Activated CD8-positive, alpha-beta T cell treated with anti-CD3 and anti-CD28 coated beads, Interleukin-2, amount 10 ng/mL, durations not matched to agents 7 days and 5 days (primary cell): ENCODE data around the gene ATG13. TPM values are rescaled to one million over a fixed set of nuclear protein-coding genes. Genes with fewer than 3 reads are reported as not detected.
"Not testable (repeated sequence)": the region's sequence is repeated elsewhere in the genome, so short reads cannot be mapped to it uniquely, and the experiment has no call there.

ENCODE experiments used
- ATAC-seq: fragments of 150-1000 bp; cut with Tn5 transposase; one replicate; pipeline ENCODE4 v1.10.0; 2021; ENCODE audit warnings: moderate library complexity
- CTCF ChIA-PET: fragments of 350-600 bp; sonication (Branson Sonifier 250); formaldehyde crosslinking; loops from one replicate; lab custom pipeline; 2021; ENCODE audit warnings: antibody characterized with exemption; lab: Charles Lee
- POLR2A ChIA-PET: fragments of 350-600 bp; sonication (Branson Sonifier 250); formaldehyde crosslinking; loops from one replicate; lab custom pipeline; 2021; ENCODE audit warnings: antibody characterized with exemption; lab: Charles Lee
- DNase-seq: peaks from one replicate; pipeline ENCODE4 v3.0.0-alpha.2; 2020
- H3K27ac Mint-ChIP-seq: one replicate; pipeline ENCODE4 v1.8.0; 2021; ENCODE audit warnings: mild to moderate bottlenecking, mixed read lengths
- H3K27me3 Mint-ChIP-seq: one replicate; pipeline ENCODE4 v1.8.0; 2021; ENCODE audit warnings: low read depth, mixed read lengths
- H3K36me3 Mint-ChIP-seq: one replicate; pipeline ENCODE4 v1.8.0; 2021; ENCODE audit warnings: low read depth, mixed read lengths
- H3K4me1 Mint-ChIP-seq: one replicate; pipeline ENCODE4 v1.8.0; 2021; ENCODE audit warnings: low read depth, mixed read lengths
- H3K4me3 Mint-ChIP-seq: one replicate; pipeline ENCODE4 v1.8.0; 2021; ENCODE audit warnings: mild to moderate bottlenecking, mixed read lengths
- H3K9me3 Mint-ChIP-seq: one replicate; pipeline ENCODE4 v1.8.0; 2022; ENCODE audit warnings: mixed read lengths; ENCODE audit not compliant: insufficient read depth
- total RNA-seq, 2 experiments: library from RNA; stranded (reverse); gene quantifications; one replicate each; pipeline ENCODE4 v1.2.3, GENCODE V29; 2021

ATG13 gene
- total RNA-seq, 2 experiments from 2014 or later, result 57.8 to 58.4 TPM

DNA sequence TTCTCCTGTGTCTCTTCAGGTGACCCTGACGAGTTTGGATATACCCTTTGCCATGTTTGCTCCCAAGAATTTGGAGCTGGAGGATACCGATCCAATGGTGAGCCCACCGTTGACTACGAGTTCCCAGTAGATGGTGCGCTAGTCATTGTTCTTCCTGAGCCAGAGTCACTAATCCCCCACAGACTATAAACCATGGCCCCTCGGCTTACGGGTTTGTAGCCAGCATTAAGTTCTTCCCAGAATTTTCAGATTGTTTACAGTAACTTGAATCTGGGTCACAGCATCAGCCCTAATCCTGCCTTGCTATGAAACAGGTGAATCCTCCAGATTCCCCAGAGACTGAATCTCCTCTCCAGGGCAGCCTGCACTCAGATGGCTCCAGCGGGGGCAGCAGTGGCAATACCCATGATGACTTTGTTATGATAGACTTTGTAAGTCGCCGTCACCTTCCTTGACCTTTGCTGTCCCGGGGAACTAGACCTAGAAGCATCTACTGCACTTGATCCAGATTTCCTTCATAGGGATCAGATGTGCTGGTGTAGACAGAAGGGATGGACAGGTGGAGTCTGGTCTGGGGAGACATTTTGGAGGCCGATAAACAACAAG is 51.2 kb downstream of the ATG13 start:
- H3K4me3 Mint-ChIP-seq, result no peak overlapping the region
- CTCF ChIA-PET, result interaction anchor here (0.9 to 3.0 kb wide), 2 partner anchors 12 to 32 kb away, joined by 3 to 22 read pairs; partner anchors contain the start of genes ARHGAP1 and ZNF408
- POLR2A ChIA-PET, result interaction anchor here (2.1 kb wide), 1 partner anchor 32 kb away, joined by 4 read pairs; the partner anchor contains the start of genes ARHGAP1 and ZNF408
- H3K4me1 Mint-ChIP-seq, result peaks cover 40% of the 10 kb centered on the region
- peak overlapping the region; percentile 14 for H3K27ac Mint-ChIP-seq
- H3K36me3 Mint-ChIP-seq, result peaks cover 62% of the 10 kb centered on the region
- no peaks in the 10 kb centered on the region for H3K9me3 Mint-ChIP-seq
- ATAC-seq (no peak), DNase-seq (no peak)
- no peaks in the 10 kb centered on the region for H3K27me3 Mint-ChIP-seq

DNA sequence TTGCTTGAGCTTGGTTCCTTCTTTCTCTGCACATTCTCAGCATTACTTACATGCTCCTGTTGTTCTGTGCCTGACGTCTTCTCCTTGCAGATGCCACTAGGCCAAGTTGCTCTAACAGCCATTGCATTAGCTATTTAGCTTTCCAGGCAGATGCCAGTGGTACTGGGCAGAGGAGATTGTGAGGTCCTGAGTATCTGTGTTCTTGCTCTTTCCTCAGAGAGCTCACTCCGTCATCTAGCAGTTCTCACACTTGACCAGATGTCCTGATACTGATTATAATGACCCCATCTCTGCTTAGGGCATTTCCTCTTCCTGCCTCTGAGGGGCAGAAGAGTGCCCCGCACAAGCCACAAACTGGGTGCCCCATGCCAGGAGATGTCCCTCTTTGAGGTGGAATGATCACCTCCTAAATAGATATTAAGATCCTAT is 52.4 kb downstream of the ATG13 start:
- ChIA-PET POLR2A (interaction anchor here (2.1 kb wide), 1 partner anchor 31 kb away, joined by 4 read pairs; the partner anchor contains the start of genes ARHGAP1 and ZNF408), CTCF (interaction anchor here (0.8 to 3.0 kb wide), 6 partner anchors 13 to 31 kb away, joined by 3 to 22 read pairs (median 4); partner anchors contain the start of genes ARHGAP1 and ZNF408)
- H3K27ac Mint-ChIP-seq, result peak overlapping the region; percentile 77
- H3K4me3 Mint-ChIP-seq, result no peak overlapping the region
- H3K36me3 Mint-ChIP-seq, result peaks cover 61% of the 10 kb centered on the region
- peaks cover 50% of the 10 kb centered on the region for H3K4me1 Mint-ChIP-seq
- H3K27me3 Mint-ChIP-seq, result no peaks in the 10 kb centered on the region
- ATAC-seq, result no peak
- no peak for DNase-seq
- no peaks in the 10 kb centered on the region for H3K9me3 Mint-ChIP-seq

DNA sequence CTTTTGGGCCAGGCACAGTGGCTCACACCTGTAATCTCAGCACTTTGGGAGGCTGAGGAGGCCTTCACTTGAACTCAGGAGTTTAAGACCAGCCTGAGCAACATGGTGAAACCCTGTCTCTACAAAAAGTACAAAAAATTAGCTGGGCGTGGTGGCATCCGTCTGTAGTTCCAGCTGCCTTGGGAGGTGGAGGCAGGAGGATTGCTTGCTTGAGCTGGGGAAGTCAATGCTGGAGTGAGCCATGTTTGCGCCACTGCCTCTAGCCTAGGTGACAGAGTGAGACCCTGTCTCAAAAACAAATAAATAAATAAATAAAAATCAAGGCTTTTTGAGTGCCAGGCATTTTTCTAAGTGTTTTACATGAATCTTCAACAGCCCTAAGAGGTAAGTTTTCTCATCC is 53.2 kb downstream of the ATG13 start:
- not testable (repeated sequence) for DNase-seq, H3K9me3 Mint-ChIP-seq, H3K27me3 Mint-ChIP-seq
- peak; percentile 6 for ATAC-seq
- Mint-ChIP-seq H3K4me1 (peaks cover 58% of the 10 kb centered on the region), H3K36me3 (peaks cover 62% of the 10 kb centered on the region), H3K4me3 (peak overlapping the region; percentile 61), H3K27ac (peak overlapping the region; percentile 92)
- CTCF ChIA-PET, result interaction anchor here (0.6 to 3.0 kb wide), 14 partner anchors 16 to 588 kb away, joined by 3 to 22 read pairs (median 4); partner anchors contain the start of genes ARHGAP1, ATG13, HARBI1 and ZNF408
- POLR2A ChIA-PET, result interaction anchor here (0.9 to 2.4 kb wide), 7 partner anchors 25 to 77 kb away, joined by 3 to 17 read pairs (median 4); partner anchors contain the start of genes AMBRA1, ARHGAP1 and ZNF408

DNA sequence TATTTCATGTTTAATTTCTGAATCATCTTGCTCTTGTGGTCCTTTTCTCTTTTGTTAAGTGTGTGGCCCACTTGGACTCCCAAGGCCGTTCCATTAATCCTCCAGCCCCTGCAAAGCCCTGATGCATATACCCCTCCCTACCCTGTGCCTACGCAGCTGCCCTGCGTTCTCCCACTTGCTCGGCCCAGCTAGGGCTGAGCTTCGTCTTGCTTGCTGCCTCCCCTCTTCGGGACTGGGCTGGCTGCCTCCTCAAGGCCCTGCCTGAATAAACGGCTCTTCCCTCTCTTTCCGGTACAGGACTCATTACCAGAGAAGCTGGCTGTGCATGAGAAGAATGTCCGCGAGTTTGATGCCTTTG is 54.6 kb downstream of the ATG13 start:
- DNase-seq, result no peak
- H3K9me3 Mint-ChIP-seq, result no peaks in the 10 kb centered on the region

DNA sequence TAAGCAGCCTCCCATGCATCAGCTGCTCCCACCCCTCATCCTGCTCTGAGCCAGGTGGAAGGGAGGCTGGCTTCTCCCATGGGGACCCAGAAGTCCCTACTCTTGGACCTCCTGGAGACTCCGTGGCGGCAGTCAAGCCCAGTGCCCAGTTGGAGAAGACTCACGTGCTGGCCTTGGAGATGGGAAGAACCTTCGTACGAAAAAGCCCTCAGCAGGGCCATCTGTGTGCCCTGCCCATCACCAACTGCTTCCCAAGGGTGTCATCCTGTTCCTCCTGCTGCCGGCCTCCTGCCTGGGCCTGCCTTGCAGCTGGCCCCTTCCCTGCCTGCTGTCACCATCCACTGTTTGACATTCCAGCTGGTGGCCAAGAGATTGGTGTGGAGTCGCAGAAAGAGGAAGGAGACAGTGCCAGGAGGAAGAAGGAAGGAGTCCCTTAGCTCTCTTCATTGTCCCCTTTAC is 55.1 kb downstream of the ATG13 start:
- Mint-ChIP-seq H3K27me3 (no peaks in the 10 kb centered on the region), H3K36me3 (peaks cover 62% of the 10 kb centered on the region), H3K4me3 (no peak overlapping the region), H3K4me1 (peaks cover 73% of the 10 kb centered on the region), H3K9me3 (no peaks in the 10 kb centered on the region), H3K27ac (peak overlapping the region; percentile 92)
- no peak for DNase-seq
- no peak for ATAC-seq
- ChIA-PET CTCF (interaction anchor here (1.7 kb wide), 1 partner anchor 112 kb away, joined by 7 read pairs; no protein-coding TSS in a partner anchor), POLR2A (interaction anchor here (1.4 to 2.4 kb wide), 2 partner anchors 14 to 28 kb away, joined by 3 to 17 read pairs; partner anchors contain the start of genes ARHGAP1 and ZNF408)

More for the DNA sequence above, 54.6 kb downstream of the ATG13 start:
- peaks cover 59% of the 10 kb centered on the region for H3K36me3 Mint-ChIP-seq
- ChIA-PET CTCF (interaction anchor here (1.6 to 1.9 kb wide), 4 partner anchors 33 to 112 kb away, joined by 4 to 16 read pairs (median 6); partner anchors contain the start of genes ATG13 and HARBI1), POLR2A (interaction anchor here (1.4 to 2.4 kb wide), 2 partner anchors 13 to 29 kb away, joined by 3 to 17 read pairs; partner anchors contain the start of genes ARHGAP1 and ZNF408)
- ATAC-seq, result no peak
- peaks cover 68% of the 10 kb centered on the region for H3K4me1 Mint-ChIP-seq
- peak overlapping the region; percentile 92 for H3K27ac Mint-ChIP-seq
- peak overlapping the region; percentile 20 for H3K4me3 Mint-ChIP-seq
- no peaks in the 10 kb centered on the region for H3K27me3 Mint-ChIP-seq

DNA sequence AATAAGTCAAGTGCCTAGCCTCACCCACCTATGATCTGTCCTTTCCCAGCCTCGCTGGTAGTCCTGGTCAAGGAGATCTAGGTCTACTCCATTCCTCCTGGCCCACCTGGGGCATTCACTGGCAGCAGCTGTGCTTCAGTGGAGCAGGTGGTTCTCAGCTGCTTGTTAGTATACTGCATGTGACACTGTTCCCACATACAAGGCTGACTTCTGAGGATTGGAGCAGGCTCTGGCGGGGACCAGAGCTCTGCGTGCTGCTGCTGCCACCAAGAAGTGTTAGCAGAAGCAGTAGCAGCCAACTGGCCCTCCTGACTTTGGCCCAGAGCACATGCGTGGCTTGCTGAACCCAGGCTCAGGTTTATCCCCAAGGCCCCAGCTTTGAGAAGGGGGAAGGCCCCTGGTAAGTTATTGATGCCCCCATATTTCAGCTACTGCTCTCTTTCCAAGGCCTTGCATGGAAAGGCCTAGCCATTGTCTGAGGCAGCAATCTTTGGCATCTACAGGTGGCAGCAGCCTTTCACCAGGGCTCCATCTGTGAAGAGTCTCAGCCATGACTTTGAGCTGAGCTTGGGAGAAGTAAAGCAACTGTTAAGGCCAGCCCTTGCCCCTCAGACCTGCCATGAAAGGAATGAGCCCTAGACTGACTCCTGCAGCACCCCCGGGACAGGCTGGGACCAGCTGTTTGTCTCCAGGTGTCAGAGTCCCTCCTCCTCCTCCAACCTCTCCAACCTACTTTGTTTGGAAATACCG is 56.5 kb downstream of the ATG13 start:
- Mint-ChIP-seq H3K36me3 (peaks cover 60% of the 10 kb centered on the region), H3K27ac (peak overlapping the region; percentile 92), H3K4me1 (peaks cover 73% of the 10 kb centered on the region), H3K27me3 (no peaks in the 10 kb centered on the region), H3K9me3 (no peaks in the 10 kb centered on the region), H3K4me3 (no peak overlapping the region)
- no peak for ATAC-seq
- no peak for DNase-seq
- ChIA-PET POLR2A (interaction anchor here (0.7 to 1.7 kb wide), 4 partner anchors 20 to 1092 kb away, joined by 3 to 8 read pairs (median 4); partner anchors contain the start of genes ARHGAP1 and ZNF408), CTCF (interaction anchor here (2.1 to 2.5 kb wide), 2 partner anchors 27 to 56 kb away, joined by 8 to 10 read pairs; partner anchors contain the start of genes ARHGAP1, ATG13 and ZNF408)

DNA sequence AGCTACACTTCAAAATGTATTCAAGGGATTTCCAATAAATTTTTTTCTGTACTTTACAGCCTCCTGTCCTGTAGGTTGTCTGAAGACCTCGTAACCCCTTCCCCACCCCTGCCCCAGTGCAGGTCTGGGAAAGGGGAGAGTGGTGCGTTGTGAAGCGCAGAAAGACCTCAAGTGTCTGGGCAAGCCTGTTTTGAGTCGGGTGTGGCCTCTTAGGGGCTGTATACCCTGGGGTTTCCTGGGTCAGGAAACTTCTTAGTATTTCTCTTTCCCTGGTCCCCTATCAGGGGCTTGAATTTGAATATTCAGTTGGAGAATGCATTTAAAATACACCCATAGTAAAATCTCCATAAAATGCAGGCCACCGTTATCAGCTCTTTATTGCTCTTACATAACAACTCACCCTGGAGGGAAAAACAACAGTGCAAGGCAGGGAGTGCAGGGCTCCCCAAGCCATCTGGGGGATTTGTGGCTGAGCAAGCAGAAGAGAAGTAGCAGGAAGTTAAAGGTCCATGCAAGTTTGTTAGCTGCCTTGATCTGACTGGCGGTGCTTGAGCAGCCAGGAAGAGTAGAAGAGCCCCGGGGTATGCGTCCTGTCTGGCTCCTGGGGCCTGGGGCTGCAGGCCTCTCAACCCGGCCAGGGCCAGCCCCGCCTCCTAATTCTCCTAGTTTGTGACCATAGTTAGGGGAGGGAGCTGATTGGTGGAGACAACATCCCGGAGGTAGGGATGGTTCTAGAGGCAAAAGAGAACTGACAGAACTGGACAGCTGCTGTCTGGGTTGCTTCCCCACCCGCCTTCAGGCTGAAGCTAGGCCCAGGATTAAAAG is 57.3 kb downstream of the ATG13 start:
- Mint-ChIP-seq H3K9me3 (no peaks in the 10 kb centered on the region), H3K4me1 (peaks cover 68% of the 10 kb centered on the region), H3K27me3 (no peaks in the 10 kb centered on the region), H3K27ac (peak overlapping the region; percentile 92), H3K36me3 (peaks cover 56% of the 10 kb centered on the region), H3K4me3 (no peak overlapping the region)
- CTCF ChIA-PET, result interaction anchor here (0.6 to 2.5 kb wide), 4 partner anchors 16 to 137 kb away, joined by 3 to 10 read pairs (median 6); partner anchors contain the start of genes ARHGAP1, ATG13 and ZNF408
- ATAC-seq, result peak; percentile 28
- POLR2A ChIA-PET, result interaction anchor here (0.7 to 1.7 kb wide), 4 partner anchors 19 to 1092 kb away, joined by 3 to 8 read pairs (median 4); partner anchors contain the start of genes ARHGAP1 and ZNF408
- DNase-seq, result peak; percentile 44

DNA sequence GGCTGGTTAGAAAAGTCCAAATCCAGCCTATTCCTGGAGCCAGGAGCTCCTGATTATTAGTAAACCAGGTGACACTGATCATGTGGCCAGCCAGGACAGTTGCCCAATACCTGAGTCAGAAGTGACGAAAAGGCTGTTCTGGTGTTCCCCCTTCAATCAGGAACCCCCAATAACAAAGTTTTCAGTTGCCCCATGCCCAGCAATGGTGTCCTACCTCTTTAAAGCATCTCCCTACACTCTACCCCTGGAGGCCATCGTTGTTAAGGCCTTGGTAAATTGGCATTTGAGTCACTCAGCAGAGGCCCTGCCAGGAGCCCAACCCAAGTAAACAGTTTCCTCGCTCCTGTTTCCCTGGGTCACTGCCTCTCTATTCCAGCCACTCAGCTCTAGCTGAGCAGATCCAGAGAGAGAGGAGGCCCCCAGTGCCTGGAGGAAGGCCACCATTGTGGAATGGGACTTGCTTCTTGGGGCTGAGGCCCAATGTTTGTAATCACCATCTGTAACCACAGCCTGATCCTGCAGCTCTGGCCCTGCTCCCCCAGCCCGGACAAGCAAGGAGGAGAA is 58.0 kb downstream of the ATG13 start:
- Mint-ChIP-seq H3K27me3 (no peaks in the 10 kb centered on the region), H3K4me3 (no peak overlapping the region), H3K36me3 (peaks cover 55% of the 10 kb centered on the region), H3K9me3 (no peaks in the 10 kb centered on the region), H3K27ac (peak overlapping the region; percentile 92), H3K4me1 (peaks cover 62% of the 10 kb centered on the region)
- ATAC-seq (no peak), DNase-seq (no peak)
- ChIA-PET POLR2A (interaction anchor here (0.5 to 1.7 kb wide), 3 partner anchors 25 to 1091 kb away, joined by 3 to 8 read pairs (median 4); partner anchors contain the start of genes ARHGAP1 and ZNF408), CTCF (interaction anchor here (0.6 to 2.5 kb wide), 4 partner anchors 17 to 138 kb away, joined by 3 to 10 read pairs (median 6); partner anchors contain the start of genes ARHGAP1, ATG13 and ZNF408)

DNA sequence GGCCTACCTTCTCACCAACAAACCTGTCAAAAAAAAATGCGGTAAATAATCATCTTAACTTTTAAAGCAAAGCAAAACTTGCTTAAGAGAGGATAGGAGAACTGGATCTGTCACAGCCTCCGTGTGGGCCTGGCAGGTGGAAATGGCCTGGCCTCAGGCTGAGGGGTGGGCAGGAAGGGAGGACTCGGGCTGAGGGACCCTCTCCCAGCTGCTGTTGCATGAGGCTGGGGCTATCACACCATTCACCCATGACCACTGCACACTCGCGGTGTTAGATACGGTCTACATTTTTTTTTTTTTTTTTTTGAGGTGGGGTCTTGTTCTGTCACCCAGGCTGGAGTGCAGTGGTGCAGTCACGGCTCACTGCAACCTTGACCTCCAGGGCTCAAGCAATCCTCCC is 58.6 kb downstream of the ATG13 start:
- CTCF ChIA-PET, result no interaction called here
- peaks cover 57% of the 10 kb centered on the region for H3K36me3 Mint-ChIP-seq
- peaks cover 57% of the 10 kb centered on the region for H3K4me1 Mint-ChIP-seq
- no peaks in the 10 kb centered on the region for H3K9me3 Mint-ChIP-seq
- DNase-seq (no peak), ATAC-seq (no peak)
- POLR2A ChIA-PET, result interaction anchor here (0.5 kb wide), 1 partner anchor 169 kb away, joined by 4 read pairs; no protein-coding TSS in a partner anchor
- no peaks in the 10 kb centered on the region for H3K27me3 Mint-ChIP-seq
- H3K4me3 Mint-ChIP-seq, result no peak overlapping the region
- peak overlapping the region; percentile 92 for H3K27ac Mint-ChIP-seq
